ENCODE results near the gene PMVK.

PMVK gene

DNA sequence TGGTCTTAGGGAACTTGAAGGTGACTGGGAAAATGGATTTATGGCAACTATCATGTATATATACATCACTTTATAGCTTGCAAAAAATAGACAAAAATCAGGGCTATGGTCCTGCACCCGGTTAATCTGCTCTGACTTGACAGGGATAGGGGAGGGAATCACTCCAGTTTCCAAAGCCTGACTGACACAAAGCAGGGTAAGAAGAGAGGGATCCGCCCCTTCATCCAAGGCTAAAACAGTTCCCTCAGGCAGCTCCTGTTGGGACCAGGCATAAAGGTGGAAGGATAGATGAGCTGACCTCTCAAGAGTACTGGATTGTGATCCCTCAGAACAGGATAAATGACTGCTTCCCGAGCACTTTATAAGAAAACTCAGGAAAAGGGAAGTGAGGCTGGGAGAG lies 18.0 kb upstream of the PMVK start:
- H3K27ac ChIP-seq: no peak overlapping the region
- TF ChIP-seq, protein P1, sequence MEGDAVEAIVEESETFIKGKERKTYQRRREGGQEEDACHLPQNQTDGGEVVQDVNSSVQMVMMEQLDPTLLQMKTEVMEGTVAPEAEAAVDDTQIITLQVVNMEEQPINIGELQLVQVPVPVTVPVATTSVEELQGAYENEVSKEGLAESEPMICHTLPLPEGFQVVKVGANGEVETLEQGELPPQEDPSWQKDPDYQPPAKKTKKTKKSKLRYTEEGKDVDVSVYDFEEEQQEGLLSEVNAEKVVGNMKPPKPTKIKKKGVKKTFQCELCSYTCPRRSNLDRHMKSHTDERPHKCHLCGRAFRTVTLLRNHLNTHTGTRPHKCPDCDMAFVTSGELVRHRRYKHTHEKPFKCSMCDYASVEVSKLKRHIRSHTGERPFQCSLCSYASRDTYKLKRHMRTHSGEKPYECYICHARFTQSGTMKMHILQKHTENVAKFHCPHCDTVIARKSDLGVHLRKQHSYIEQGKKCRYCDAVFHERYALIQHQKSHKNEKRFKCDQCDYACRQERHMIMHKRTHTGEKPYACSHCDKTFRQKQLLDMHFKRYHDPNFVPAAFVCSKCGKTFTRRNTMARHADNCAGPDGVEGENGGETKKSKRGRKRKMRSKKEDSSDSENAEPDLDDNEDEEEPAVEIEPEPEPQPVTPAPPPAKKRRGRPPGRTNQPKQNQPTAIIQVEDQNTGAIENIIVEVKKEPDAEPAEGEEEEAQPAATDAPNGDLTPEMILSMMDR (conservative IDR thresholded peaks at IDR 0.05): no peak

DNA sequence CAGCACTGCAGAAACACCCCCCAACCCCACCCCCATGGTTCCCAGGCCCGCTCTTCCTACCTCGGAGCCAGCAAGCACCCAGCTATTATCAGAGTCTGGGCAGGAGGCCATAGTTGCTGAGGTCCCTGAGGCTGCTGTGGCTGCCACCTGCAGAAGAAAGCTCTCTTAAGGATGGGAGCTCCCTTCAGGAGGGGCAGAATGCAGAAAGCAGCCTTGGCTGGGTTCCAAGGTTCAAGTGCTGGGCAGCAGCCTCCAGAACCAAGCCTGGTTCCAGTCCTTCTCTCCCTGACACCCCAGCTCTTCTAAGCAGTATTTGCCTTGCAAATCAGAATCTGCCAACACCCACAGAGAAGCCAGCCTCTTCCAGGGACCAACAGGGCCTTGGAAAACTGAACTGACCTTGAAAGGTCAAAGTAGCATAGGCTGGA lies 17.1 kb upstream of the PMVK start:
- no peak overlapping the region for H3K27ac ChIP-seq
- TF ChIP-seq, protein P1 (conservative IDR thresholded peaks at IDR 0.05): no peak

DNA sequence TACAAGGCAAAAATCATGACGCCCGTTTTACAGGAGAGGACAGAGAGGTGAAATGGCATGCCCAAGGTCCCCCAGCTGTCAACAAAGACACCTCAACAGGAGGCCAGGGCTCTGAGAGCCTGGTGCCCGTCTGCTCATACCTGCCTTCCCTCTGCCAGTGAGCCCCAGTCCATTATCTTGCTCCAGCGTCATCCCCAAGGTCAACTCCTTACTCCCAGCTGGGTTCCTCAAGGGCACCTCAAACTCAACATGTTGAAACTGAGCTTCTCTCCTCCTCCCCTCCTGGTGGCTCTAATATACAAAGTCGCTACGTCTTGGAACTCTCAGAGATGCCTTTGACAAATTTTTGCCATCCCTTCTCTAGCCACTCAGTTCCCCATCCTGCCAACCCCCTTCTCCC lies 16.1 kb upstream of the PMVK start:
- TF ChIP-seq, protein P1 (conservative IDR thresholded peaks at IDR 0.05): no peak

DNA sequence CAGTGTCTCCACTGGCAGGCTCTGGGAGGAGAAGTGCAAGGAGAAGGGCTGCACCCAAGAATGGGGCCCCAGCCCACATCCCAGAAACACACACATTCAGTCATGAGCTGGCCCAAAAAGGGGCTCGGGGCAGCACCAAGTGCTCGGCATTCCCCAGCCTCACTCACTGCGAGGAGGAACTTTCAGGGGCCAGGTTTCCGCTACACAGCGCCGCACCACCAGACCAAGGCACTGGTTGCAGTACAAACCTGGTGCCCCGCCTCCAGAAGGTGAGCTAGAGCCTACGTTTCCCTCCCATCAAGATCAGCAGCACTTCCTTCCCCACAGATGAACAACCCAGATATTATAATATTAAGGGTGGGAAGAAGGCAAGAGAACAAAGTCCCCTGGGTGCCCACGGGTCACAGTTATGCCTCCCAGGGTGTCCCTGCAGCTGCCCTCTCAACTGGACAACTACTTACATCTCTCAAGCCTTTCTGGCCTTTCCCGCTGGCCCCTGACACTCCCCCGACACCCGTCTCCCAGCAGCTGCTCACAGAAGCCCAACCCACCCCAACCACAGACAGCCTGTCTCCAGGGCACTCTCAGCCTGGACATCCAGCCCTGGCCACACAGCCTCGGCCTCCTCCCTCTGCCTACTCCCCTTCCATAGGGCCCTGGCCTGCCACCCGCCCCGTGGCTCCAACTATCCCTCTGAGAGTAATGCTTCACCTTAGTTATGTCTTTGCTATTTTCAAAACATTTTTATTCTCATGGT lies 15.6 kb upstream of the PMVK start:
- no peak overlapping the region for H3K27ac ChIP-seq
- TF ChIP-seq, protein P1 (conservative IDR thresholded peaks at IDR 0.05): no peak

More for the DNA sequence above, 16.1 kb upstream of the PMVK start:
- H3K27ac ChIP-seq: no peak overlapping the region

DNA sequence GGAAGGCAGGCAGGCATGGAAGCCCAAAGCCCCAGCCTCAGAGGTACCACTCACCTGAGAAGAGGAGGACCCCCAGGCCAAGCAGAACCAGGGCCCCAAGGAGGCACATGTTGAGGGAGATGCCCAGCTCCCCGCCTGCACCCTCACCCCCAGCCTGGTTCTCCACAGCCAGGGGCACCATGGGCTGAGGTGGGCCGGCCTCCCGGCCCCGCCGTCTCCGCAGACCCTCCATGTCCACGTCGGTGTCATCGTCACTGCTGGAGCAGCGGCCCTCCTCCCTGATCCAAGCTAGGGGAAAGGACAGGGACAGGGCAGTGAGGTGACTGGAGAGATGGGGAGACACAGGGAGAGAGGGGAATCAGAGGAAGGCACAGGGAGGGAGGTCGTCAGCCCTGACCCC lies 11.6 kb upstream of the PMVK start:
- TF ChIP-seq, protein P1 (conservative IDR thresholded peaks at IDR 0.05): no peak
- no peak overlapping the region for H3K27ac ChIP-seq

DNA sequence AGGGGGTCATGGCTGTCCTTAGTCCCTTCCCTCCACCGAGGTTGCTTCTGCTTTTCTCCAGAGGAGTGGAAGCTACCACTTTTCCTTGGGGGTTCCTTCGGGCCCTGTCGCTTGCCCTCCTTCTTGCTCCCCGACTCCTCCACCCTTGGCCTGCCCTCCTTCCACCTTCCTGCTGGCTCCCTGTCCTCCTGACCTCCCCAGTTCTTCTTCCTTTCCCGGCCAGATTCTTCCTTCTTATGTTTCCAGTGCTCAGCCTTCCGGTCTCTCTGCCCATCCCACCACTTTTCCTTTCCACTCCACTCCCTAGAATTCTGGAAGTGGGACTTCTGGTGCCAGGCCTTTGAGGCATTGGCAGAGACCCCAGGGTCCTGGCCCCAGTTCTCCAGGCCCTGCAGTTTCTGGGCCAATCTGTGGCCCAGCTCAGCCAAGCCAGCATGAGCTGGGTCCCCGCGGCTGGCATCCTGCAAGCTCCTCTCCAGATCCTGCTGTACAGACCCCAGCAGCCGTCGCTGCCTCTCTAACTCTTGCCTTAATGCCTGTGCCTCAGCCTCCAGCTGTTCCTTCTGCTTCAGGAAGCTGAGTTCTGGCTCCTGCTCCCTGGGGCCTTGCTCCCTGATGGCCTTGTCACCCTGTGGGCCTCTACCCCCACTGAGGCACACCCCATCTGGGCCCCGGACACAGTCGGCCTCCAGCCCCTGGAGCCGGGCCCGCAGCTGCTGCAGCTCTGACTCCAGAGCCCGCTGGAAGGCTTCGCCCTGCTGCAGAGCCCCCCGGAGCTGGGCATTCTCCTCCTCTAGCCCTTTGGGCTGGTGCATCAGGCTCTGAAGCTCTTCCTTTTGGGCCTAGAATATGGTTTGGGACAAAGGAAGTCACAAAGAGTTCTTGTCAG lies 9.7 kb upstream of the PMVK start:
- TF ChIP-seq, protein P1 (conservative IDR thresholded peaks at IDR 0.05): no peak
- H3K27ac ChIP-seq: no peak overlapping the region
